GM12878 (cell line): ENCODE results near the gene LY6G5C.

Source experiments
- SUPT20H ChIP-seq: IDR thresholded peaks from 2 replicates; pipeline ENCODE4 v1.6.1; 2011; ENCODE audit warnings: low read depth, mild to moderate bottlenecking, low read length, moderate library complexity, borderline replicate concordance; ENCODE audit not compliant: control insufficient read depth
- USF2 ChIP-seq: IDR thresholded peaks from 2 replicates; pipeline ENCODE4 v1.6.1; 2011; ENCODE audit warnings: low read depth, low read length, improper control_type of control experiment, borderline replicate concordance

DNA sequence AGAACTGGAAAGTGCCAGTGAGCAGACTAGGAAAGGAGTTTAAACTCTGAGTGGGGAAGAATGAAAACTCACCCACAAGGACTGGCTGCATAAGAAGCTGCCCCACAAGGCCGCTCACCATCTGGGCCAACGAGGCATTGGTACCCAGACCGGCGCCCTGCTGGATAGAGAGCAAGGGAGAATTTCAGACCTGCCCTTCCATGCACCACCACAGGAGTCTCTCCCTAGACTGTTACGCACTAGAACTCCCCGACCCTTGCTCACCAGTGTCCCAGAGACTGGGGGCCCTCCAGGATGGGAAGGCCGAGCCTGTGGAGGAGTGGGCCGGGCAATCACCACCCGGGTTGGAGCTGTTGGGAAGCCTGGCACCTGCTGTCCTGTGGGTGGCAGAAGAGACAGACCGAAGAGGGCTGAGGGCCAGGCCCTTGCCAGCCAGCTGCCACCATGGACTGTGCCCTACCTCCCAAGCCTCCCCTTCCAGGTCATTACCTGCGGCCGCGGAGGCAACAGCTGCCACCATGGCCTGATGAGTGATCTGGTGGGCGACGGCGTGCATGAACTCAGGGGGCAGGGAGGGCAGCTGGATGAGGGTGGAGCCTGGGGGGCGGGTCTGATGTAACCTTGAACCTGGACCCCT lies 36.9 kb downstream of the LY6G5C start:
- TF ChIP-seq SUPT20H (no peak), USF2 (no peak)
